Loucy (cell line): Measurements from ENCODE around the gene ZFYVE28.

Experiments
- H2AFZ ChIP-seq: fragments of 200-600 bp; sonication (generic); 2 replicates; pipeline ENCODE4 v1.6.0; 2016; ENCODE audit warnings: antibody characterized with exemption, mild to moderate bottlenecking, low read length, moderate library complexity
- H3F3A ChIP-seq: fragments of 200-600 bp; 2 replicates; pipeline ENCODE4 v1.6.0; 2016; ENCODE audit warnings: antibody characterized with exemption, low read depth, mild to moderate bottlenecking
- H3K27me3 ChIP-seq: fragments of 200-600 bp; sonication (generic); 2 replicates; pipeline ENCODE4 v1.6.1; 2014; ENCODE audit warnings: low read length, mild to moderate bottlenecking; ENCODE audit not compliant: insufficient read depth, poor library complexity, severe bottlenecking
- H3K36me3 ChIP-seq: fragments of 200-600 bp; sonication (generic); 2 replicates; pipeline ENCODE4 v1.6.1; 2016; ENCODE audit warnings: low read length; ENCODE audit not compliant: insufficient read depth
- H3K4me1 ChIP-seq: fragments of 200-600 bp; sonication (generic); 2 replicates; pipeline ENCODE4 v1.5.1; 2014; ENCODE audit warnings: low read length, mild to moderate bottlenecking; ENCODE audit not compliant: insufficient read depth, poor library complexity, severe bottlenecking
- H3K4me2 ChIP-seq: fragments of 200-600 bp; sonication (generic); 2 replicates; pipeline ENCODE4 v1.6.0; 2014; ENCODE audit warnings: antibody characterized with exemption, low read length, low read depth, mild to moderate bottlenecking; ENCODE audit not compliant: poor library complexity, severe bottlenecking
- H3K4me3 ChIP-seq: fragments of 200-600 bp; sonication (generic); 2 replicates; pipeline ENCODE4 v1.5.1; 2014; ENCODE audit warnings: low read length, mild to moderate bottlenecking, mixed read lengths; ENCODE audit not compliant: poor library complexity, severe bottlenecking
- H3K79me2 ChIP-seq: fragments of 200-600 bp; sonication (generic); 2 replicates; pipeline ENCODE4 v1.6.1; 2014; ENCODE audit warnings: low read length; ENCODE audit not compliant: insufficient read depth
- H3K9ac ChIP-seq: fragments of 200-600 bp; sonication (generic); 2 replicates; pipeline ENCODE4 v1.6.0; 2014; ENCODE audit warnings: mild to moderate bottlenecking, low read depth, low read length, moderate library complexity; ENCODE audit not compliant: poor library complexity, severe bottlenecking
- H3K9me2 ChIP-seq: fragments of 200-600 bp; sonication (generic); replicated peaks from 2 replicates; pipeline ENCODE4 v1.6.1; 2016; ENCODE audit warnings: low read depth, low read length, mixed read lengths
- H3K9me3 ChIP-seq: fragments of 200-600 bp; sonication (generic); 2 replicates; pipeline ENCODE4 v1.6.1; 2014; ENCODE audit warnings: mild to moderate bottlenecking, antibody characterized with exemption, low read length, low read depth; ENCODE audit not compliant: insufficient read depth
- H4K20me1 ChIP-seq: fragments of 200-600 bp; sonication (generic); 2 replicates; pipeline ENCODE4 v1.6.0; 2014; ENCODE audit warnings: antibody characterized with exemption, low read length, mild to moderate bottlenecking; ENCODE audit not compliant: insufficient read depth, poor library complexity, severe bottlenecking
- EZH2phosphoT487 ChIP-seq: fragments of 200-600 bp; IDR thresholded peaks from 2 replicates; pipeline ENCODE4 v1.6.1; 2018; ENCODE audit warnings: antibody characterized with exemption, mild to moderate bottlenecking, moderate library complexity, borderline replicate concordance
- TF ChIP-seq, protein P1 (sequence below): fragments of 200-600 bp; sonication (generic); conservative IDR thresholded peaks from 2 replicates; pipeline ENCODE4 v1.5.1; 2014; ENCODE audit warnings: mild to moderate bottlenecking, antibody characterized with exemption, low read length

Gene ZFYVE28

GRCh38 chr4:2428496-2429213 lies 10.2 kb upstream of the ZFYVE28 start:
- Histone ChIP-seq H3K79me2 (no peaks in the 10 kb centered on the region), H3K36me3 (no peaks in the 10 kb centered on the region), H3K9ac (no peak overlapping the region), H3K27me3 (no peaks in the 10 kb centered on the region), H3K4me1 (no peaks in the 10 kb centered on the region), H2AFZ (no peak overlapping the region), H3K9me2 (no peaks in the 10 kb centered on the region), H3K4me2 (no peak overlapping the region), H3K4me3 (no peak overlapping the region), H3F3A (no peaks in the 10 kb centered on the region), H4K20me1 (no peaks in the 10 kb centered on the region), H3K9me3 (no peaks in the 10 kb centered on the region)
- no peak for TF ChIP-seq EZH2phosphoT487
- TF ChIP-seq, protein P1, sequence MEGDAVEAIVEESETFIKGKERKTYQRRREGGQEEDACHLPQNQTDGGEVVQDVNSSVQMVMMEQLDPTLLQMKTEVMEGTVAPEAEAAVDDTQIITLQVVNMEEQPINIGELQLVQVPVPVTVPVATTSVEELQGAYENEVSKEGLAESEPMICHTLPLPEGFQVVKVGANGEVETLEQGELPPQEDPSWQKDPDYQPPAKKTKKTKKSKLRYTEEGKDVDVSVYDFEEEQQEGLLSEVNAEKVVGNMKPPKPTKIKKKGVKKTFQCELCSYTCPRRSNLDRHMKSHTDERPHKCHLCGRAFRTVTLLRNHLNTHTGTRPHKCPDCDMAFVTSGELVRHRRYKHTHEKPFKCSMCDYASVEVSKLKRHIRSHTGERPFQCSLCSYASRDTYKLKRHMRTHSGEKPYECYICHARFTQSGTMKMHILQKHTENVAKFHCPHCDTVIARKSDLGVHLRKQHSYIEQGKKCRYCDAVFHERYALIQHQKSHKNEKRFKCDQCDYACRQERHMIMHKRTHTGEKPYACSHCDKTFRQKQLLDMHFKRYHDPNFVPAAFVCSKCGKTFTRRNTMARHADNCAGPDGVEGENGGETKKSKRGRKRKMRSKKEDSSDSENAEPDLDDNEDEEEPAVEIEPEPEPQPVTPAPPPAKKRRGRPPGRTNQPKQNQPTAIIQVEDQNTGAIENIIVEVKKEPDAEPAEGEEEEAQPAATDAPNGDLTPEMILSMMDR = no peak

DNA sequence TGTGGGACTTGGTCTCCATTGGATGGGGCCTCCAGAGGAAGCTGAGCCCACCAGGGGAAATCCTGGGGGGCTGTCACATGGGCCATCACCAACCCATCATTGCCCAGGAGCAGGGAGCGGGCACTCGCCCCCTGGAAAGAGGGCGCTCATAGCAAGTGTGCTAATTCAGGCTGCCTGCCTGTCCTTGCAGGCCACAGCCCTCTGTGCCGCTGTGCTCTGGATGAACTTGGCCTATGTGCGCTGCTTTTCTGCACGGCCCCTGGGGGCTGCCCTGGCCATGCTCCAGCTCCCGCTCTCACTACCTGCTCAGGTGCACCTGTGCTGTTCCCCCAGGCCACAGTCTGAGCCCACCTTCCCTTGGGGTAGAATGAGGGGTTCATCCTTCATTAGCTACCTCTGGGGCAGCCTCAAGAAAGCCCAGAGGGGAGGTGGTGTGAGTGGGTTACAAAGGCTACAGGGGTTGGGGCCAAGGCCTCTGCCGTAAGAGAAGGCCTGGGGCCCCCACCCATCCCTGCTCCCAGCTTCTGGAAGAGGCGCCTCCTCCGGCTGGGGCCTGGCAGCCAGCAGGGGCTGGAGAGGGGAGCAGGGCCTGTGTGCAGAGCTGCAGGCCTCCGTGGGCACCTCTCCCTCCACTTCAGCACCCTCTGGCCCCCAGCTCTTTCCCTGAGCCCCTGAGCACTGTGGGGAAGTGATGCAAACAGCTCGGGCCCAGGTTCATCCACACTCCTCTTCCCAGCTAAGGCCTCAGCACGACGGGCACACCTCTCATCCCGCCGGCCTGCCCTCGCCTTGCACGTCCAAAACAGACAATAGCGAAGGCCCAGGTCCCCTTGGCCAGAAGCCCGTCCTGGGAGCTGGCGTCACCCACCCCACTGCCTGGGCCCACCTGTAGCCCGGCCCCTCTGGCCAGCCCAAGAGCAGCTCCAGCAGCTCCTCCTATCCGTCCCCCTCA lies 9.2 kb upstream of the ZFYVE28 start:
- Histone ChIP-seq H3K27me3 (no peaks in the 10 kb centered on the region), H3K4me3 (no peak overlapping the region), H3K36me3 (no peaks in the 10 kb centered on the region), H2AFZ (no peak overlapping the region), H4K20me1 (no peaks in the 10 kb centered on the region), H3K9me3 (no peaks in the 10 kb centered on the region), H3K4me2 (no peak overlapping the region), H3K79me2 (no peaks in the 10 kb centered on the region), H3F3A (no peaks in the 10 kb centered on the region), H3K4me1 (no peaks in the 10 kb centered on the region), H3K9ac (no peak overlapping the region), H3K9me2 (no peaks in the 10 kb centered on the region)
- TF ChIP-seq, protein P1 = no peak
- TF ChIP-seq EZH2phosphoT487 = no peak

- H3K9me3 ChIP-seq = no peaks in the 10 kb centered on the region
- H3K79me2 ChIP-seq = no peaks in the 10 kb centered on the region
- no peak overlapping the region for H2AFZ ChIP-seq
- H3K36me3 ChIP-seq = no peaks in the 10 kb centered on the region
- no peaks in the 10 kb centered on the region for H4K20me1 ChIP-seq
- no peak overlapping the region for H3K4me2 ChIP-seq
- H3K27me3 ChIP-seq = no peaks in the 10 kb centered on the region
- no peak overlapping the region for H3K9ac ChIP-seq
- H3K4me3 ChIP-seq = no peak overlapping the region
- peaks cover 7% of the 10 kb centered on the region for H3K4me1 ChIP-seq
- no peaks in the 10 kb centered on the region for H3K9me2 ChIP-seq
- H3F3A ChIP-seq = no peaks in the 10 kb centered on the region
- no peak for TF ChIP-seq EZH2phosphoT487
- TF ChIP-seq, protein P1 = no peak
Measured at GRCh38 chr4:2426711-2427275, 8.3 kb upstream of the ZFYVE28 start.
